Measurements from ENCODE around the gene LIMK2.

Gene LIMK2

DNA sequence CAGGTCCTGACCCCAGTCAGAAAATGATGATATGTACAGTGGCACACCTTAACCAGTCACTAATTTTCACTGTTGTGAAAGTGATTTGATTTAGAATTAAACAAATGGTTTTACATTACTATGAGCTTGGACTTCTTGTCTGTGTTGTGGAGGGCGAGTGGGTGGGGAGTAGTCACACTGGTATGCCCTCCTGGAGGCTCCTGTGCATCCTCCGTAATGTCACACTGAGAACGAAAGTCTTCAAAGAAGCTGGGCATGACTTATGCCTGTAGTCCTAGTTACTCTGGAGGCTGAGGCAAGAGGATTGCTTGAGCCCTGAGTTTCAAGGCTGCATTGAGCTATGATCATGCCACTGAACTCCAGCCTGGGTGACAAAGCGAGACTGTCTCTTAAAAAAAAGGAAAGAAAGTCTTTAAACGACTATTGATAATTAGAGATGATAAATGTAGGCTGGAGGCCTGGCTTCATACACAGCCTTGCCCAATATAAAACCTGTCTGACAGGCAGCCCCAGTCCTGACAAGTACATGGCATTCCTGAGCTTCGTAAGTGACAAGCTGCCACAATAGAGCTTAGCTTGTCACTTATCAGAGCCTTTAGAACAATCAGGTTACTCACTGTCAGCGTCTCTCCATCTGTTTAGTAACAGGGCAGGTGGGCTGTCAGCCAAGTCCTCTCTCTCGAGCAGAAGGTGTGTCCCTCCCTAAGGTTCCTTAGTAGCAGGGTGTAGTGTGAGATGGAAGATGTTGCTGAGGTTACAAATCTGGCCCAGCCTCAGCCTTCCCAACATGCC, 5.0 kb upstream of the LIMK2 start:
- DNase-seq (ENCODE audit: low read depth): peak; percentile 96
- H3K4me3 ChIP-seq (ENCODE audit: low read length): no peak overlapping the region
- TF ChIP-seq, protein P1, sequence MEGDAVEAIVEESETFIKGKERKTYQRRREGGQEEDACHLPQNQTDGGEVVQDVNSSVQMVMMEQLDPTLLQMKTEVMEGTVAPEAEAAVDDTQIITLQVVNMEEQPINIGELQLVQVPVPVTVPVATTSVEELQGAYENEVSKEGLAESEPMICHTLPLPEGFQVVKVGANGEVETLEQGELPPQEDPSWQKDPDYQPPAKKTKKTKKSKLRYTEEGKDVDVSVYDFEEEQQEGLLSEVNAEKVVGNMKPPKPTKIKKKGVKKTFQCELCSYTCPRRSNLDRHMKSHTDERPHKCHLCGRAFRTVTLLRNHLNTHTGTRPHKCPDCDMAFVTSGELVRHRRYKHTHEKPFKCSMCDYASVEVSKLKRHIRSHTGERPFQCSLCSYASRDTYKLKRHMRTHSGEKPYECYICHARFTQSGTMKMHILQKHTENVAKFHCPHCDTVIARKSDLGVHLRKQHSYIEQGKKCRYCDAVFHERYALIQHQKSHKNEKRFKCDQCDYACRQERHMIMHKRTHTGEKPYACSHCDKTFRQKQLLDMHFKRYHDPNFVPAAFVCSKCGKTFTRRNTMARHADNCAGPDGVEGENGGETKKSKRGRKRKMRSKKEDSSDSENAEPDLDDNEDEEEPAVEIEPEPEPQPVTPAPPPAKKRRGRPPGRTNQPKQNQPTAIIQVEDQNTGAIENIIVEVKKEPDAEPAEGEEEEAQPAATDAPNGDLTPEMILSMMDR (IDR thresholded peaks at IDR 0.05; ENCODE audit: insufficient read depth, low read depth, low read length, missing control alignments): no peak

DNA sequence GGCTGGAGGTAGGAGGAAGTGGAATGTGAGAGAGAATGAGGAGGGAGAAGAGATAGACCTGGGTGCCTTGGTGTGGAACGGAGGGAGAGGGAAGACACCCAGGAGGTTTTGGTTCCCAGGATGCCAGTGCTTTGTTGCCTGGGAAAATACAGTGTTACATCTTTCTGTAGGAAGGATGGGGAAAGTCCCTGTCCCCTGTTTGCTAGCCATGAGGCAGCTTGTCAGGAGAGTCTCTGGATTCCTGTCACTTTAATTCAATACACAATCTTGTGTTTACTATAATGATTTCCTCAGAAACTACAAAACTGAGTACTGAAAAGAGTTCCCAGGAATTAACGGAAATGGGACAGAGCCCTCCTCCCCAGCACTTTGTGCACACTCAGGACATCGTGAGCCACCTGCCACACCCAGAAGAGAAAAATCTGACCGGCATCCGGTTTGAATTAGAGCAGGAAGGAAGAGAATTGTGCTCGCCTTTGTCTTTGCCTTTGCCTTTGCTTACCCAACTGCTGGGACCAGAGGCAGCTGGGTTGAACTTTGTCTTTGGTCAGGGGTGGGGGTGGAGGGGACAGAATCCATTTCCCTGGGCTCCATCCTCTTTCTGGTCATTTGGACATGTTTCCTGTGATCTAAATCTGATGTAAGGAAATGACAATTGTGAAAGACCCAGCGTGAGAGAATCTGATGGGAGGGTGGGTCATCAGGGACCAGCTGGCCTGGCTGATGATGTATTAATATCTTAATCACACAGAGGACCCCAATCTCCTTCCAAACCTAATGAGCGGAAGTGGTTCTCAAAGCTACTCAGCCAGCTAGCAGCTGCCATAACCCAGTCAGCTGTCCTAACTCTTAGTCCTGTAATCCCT, 1.3 kb upstream of the LIMK2 start:
- no peak for DNase-seq (ENCODE audit: low read depth)
- TF ChIP-seq, protein P1 (IDR thresholded peaks at IDR 0.05; ENCODE audit: insufficient read depth, low read depth, low read length, missing control alignments): no peak
- no peak overlapping the region for H3K4me3 ChIP-seq (ENCODE audit: low read length)

DNA sequence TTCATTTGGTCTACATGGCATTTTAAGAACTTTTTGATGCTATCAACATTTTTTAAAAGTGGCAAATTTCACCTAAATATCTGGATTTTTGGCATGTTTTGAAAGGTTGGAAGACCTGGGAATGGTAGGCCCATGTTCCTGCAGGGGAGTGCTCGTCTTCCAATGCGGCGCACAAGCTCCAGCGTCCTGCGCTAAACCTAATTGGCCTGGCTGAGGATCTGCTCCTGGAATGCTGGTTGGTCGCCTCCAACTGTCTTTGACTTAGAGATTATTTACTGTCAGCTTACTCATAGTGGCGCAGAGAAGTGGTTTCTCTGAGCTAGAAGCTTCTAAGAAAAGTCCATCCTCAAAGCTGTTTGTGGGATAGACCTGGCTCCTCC, 626 bp upstream of the LIMK2 start:
- TF ChIP-seq, protein P1 (IDR thresholded peaks at IDR 0.05; ENCODE audit: insufficient read depth, low read depth, low read length, missing control alignments): no peak
- H3K4me3 ChIP-seq (ENCODE audit: low read length): no peak overlapping the region
- DNase-seq (ENCODE audit: low read depth): no peak

DNA sequence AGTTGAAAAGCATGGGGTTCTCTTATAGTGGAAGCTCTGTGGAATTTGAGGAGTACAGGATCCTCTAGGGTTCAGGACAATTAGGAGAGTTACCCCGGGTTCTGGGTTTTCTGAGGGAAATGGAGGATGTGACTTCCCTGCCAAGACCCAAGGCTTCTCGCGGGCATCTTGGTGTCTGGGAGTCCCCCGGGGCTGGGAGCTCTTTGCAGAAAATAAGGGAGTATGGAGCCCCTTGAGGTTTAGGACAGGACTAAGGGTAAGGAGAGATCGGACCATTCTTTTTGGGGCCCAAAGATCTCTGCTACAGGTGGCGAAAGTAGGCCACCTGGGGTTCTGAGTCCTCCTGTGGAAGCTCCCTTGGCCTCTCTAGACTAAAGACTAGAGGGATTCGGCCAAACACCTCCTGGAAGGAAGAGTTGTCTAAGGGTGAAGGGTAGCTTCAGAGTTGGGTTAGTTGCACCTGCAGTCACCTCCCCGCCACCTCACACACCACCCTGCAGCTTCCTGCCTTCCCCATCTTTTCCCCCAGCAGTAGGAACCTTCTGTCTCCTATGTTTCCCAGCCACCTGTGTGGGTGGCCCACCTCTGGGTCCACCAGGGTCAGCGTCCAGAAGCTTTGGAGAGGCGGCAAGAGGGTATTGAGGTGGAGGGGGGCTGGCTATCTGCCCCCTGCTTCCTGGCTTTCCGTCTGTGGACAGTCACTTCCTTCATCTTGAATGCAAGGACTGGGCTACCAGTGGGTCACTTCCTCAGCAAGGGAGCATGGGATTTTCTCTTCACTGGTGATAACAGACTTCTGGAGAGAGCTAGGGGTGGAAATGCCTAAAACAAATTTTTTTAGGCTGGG, 908 bp downstream of the LIMK2 start:
- DNase-seq (ENCODE audit: low read depth): no peak
- TF ChIP-seq, protein P1 (IDR thresholded peaks at IDR 0.05; ENCODE audit: insufficient read depth, low read depth, low read length, missing control alignments): no peak
- peak overlapping the region; percentile 93 for H3K4me3 ChIP-seq (ENCODE audit: low read length)

DNA sequence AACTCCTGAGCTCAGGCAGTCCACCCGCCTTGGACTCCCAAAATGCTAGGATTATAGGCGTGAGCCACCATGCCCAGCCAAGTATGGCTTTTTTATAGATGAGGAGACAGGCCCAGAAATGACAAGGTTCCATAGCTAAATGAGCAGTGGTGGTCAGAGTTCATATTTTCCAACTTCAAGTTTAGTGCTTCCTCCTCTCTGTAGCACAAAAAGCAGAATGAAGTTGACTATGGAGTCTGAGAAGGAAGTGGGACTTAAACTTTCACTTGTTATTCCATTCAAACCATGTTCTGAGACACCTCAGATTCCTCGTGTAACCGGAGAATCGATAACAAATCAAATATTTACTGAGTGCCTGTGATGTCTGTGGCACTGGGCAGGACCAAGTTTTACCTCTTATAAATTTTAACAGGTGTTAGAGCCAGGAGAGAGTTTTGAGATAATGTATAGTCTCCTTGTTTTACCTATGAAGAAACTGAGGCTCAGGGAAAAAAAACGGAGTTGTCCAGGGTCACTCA, 3.0 kb downstream of the LIMK2 start:
- DNase-seq (ENCODE audit: low read depth): no peak
- TF ChIP-seq, protein P1 (IDR thresholded peaks at IDR 0.05; ENCODE audit: insufficient read depth, low read depth, low read length, missing control alignments): no peak
- no peak overlapping the region for H3K4me3 ChIP-seq (ENCODE audit: low read length)

DNA sequence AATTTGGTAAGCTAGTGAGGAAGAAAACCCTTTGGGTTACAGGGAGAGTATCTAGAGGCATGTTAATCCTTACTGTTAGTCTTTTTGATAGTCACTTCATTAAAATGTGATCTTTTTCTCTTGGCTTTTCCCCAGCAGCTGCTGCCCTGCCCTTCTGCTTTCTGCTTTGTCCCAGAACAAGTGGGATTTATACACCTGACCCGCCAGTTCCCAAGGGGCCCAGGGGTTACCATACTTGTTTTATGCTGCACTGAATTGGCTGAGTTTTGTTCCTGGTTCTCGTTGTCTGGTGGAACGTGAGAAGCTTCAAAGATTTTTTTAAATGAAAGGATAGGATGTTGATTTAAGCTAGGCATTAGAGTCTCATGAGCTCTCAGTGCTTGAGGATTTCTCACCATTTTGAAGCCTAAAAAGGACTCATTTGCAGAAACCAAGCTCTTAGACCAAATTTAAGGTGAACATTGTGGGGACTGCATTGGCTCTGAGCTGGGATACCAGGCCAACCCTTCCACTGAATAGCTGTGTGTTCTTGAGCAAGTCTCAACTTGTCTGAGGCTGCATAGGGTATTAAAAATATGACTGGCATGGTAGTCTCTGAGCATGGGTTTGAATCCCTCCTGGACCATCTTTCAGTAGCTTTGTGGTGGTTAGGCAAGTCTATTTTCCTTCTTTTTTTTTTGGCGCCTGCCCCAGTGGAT, 6.6 kb downstream of the LIMK2 start:
- no peak overlapping the region for H3K4me3 ChIP-seq (ENCODE audit: low read length)
- peak; percentile 70 for DNase-seq (ENCODE audit: low read depth)
- TF ChIP-seq, protein P1 (IDR thresholded peaks at IDR 0.05; ENCODE audit: insufficient read depth, low read depth, low read length, missing control alignments): no peak
